H9 (cell line): Measurements from ENCODE around the gene LILRA1. TPM values are rescaled to one million over a fixed set of nuclear protein-coding genes. Genes with fewer than 3 reads are reported as not detected.

ENCODE experiments used
- DNase-seq: peaks from one replicate; pipeline ENCODE4 v3.0.0-alpha.2; 2017
- H2AFZ ChIP-seq: one replicate; pipeline ENCODE4 v1.6.1; 2013; ENCODE audit warnings: mild to moderate bottlenecking, low read length, control low read depth, moderate library complexity
- H2AK5ac ChIP-seq: 2 replicates; pipeline ENCODE4 v1.6.1; 2013; ENCODE audit warnings: low read length, control low read depth, mixed read lengths; ENCODE audit not compliant: insufficient read length
- H2BK120ac ChIP-seq: one replicate; pipeline ENCODE4 v1.6.1; 2013; ENCODE audit warnings: low read depth, mild to moderate bottlenecking, low read length, control low read depth, inconsistent platforms; ENCODE audit not compliant: poor library complexity, severe bottlenecking
- H2BK12ac ChIP-seq: 2 replicates; pipeline ENCODE4 v1.6.1; 2013; ENCODE audit warnings: low read length, control low read depth, mixed read lengths, low read depth; ENCODE audit not compliant: insufficient read length
- H2BK15ac ChIP-seq: 2 replicates; pipeline ENCODE4 v1.6.1; 2013; ENCODE audit warnings: low read depth, low read length, control low read depth
- H2BK20ac ChIP-seq: one replicate; pipeline ENCODE4 v1.6.1; 2013; ENCODE audit warnings: low read depth, mild to moderate bottlenecking, low read length, control low read depth, inconsistent platforms; ENCODE audit not compliant: poor library complexity, severe bottlenecking
- H2BK5ac ChIP-seq: 2 replicates; pipeline ENCODE4 v1.6.1; 2013; ENCODE audit warnings: low read length, control low read depth, mixed read lengths; ENCODE audit not compliant: insufficient read length
- H3K14ac ChIP-seq: 2 replicates; pipeline ENCODE4 v1.6.1; 2013; ENCODE audit warnings: low read length, control low read depth; ENCODE audit not compliant: insufficient read depth
- H3K18ac ChIP-seq: 2 replicates; pipeline ENCODE4 v1.6.1; 2013; ENCODE audit warnings: low read depth, mild to moderate bottlenecking, mixed read lengths, low read length, control low read depth; ENCODE audit not compliant: insufficient read length
- H3K23ac ChIP-seq: 2 replicates; pipeline ENCODE4 v1.6.1; 2013; ENCODE audit warnings: low read length, control low read depth, mixed read lengths, low read depth; ENCODE audit not compliant: insufficient read length
- H3K23me2 ChIP-seq: 2 replicates; pipeline ENCODE4 v1.6.1; 2013; ENCODE audit warnings: low read depth, mild to moderate bottlenecking, mixed read lengths, low read length, control low read depth; ENCODE audit not compliant: insufficient read length, poor library complexity, severe bottlenecking
- H3K27ac ChIP-seq: 2 replicates; pipeline ENCODE4 v1.5.1; 2013; ENCODE audit warnings: low read length, control low read depth, mixed read lengths, low read depth; ENCODE audit not compliant: insufficient read length
- H3K27me3 ChIP-seq: 2 replicates; pipeline ENCODE4 v1.6.1; 2013; ENCODE audit warnings: low read length, control low read depth, inconsistent platforms; ENCODE audit not compliant: insufficient read depth
- H3K4ac ChIP-seq: 2 replicates; pipeline ENCODE4 v1.6.1; 2013; ENCODE audit warnings: low read depth, mild to moderate bottlenecking, control low read depth, inconsistent platforms, low read length, moderate library complexity
- H3K4me1 ChIP-seq: 2 replicates; pipeline ENCODE4 v1.6.1; 2013; ENCODE audit warnings: low read length, control low read depth, inconsistent platforms; ENCODE audit not compliant: insufficient read depth
- H3K4me2 ChIP-seq: 2 replicates; pipeline ENCODE4 v1.6.1; 2013; ENCODE audit warnings: low read length, control low read depth, mixed read lengths; ENCODE audit not compliant: insufficient read length, insufficient read depth
- H3K56ac ChIP-seq: 2 replicates; pipeline ENCODE4 v1.6.1; 2013; ENCODE audit warnings: low read depth, mild to moderate bottlenecking, mixed read lengths, low read length, control low read depth; ENCODE audit not compliant: insufficient read length
- H3K79me1 ChIP-seq: 2 replicates; pipeline ENCODE4 v1.6.1; 2013; ENCODE audit warnings: low read depth, mild to moderate bottlenecking, moderate library complexity, low read length, control low read depth, inconsistent platforms; ENCODE audit not compliant: insufficient read depth, poor library complexity, severe bottlenecking
- H3K79me2 ChIP-seq: 2 replicates; pipeline ENCODE4 v1.6.1; 2013; ENCODE audit warnings: low read length, control low read depth, inconsistent platforms; ENCODE audit not compliant: insufficient read depth
- H3K9ac ChIP-seq: 2 replicates; pipeline ENCODE4 v1.6.1; 2013; ENCODE audit warnings: low read length, control low read depth, mixed read lengths; ENCODE audit not compliant: insufficient read length; ENCODE audit errors: extremely low read depth
- H3K9me3 ChIP-seq: one replicate; pipeline ENCODE4 v1.6.1; 2013; ENCODE audit warnings: low read depth, low read length, inconsistent platforms; ENCODE audit not compliant: control insufficient read depth
- H3T11ph ChIP-seq: one replicate; pipeline ENCODE4 v1.6.1; 2013; ENCODE audit warnings: mild to moderate bottlenecking, low read length, control low read depth, inconsistent platforms
- H4K20me1 ChIP-seq: one replicate; pipeline ENCODE4 v1.6.1; 2013; ENCODE audit not compliant: control insufficient read depth, insufficient read length, insufficient read depth
- H4K5ac ChIP-seq: 2 replicates; pipeline ENCODE4 v1.6.1; 2013; ENCODE audit warnings: low read depth, mild to moderate bottlenecking, mixed read lengths, low read length, control low read depth; ENCODE audit not compliant: insufficient read length
- H4K8ac ChIP-seq: replicated peaks from 2 replicates; pipeline ENCODE4 v1.6.1; 2013; ENCODE audit warnings: low read length, control low read depth, mixed read lengths, low read depth; ENCODE audit not compliant: insufficient read length
- H4K91ac ChIP-seq: 2 replicates; pipeline ENCODE4 v1.6.1; 2013; ENCODE audit warnings: low read depth, mild to moderate bottlenecking, moderate library complexity, mixed read lengths, low read length, control low read depth; ENCODE audit not compliant: insufficient read length
- H3K27ac Mint-ChIP-seq, 3 experiments: 2 replicates in 2 of 3; 3 replicates in 1 of 3; pipeline ENCODE4 v1.8.0; 2020 to 2021; ENCODE audit warnings: mixed read lengths in 3 of 3, mild to moderate bottlenecking in 1 of 3, moderate library complexity in 1 of 3
- H3K27me3 Mint-ChIP-seq: 2 replicates; pipeline ENCODE4 v1.8.0; 2021; ENCODE audit warnings: low read depth, mild to moderate bottlenecking, moderate library complexity, mixed read lengths
- H3K36me3 Mint-ChIP-seq, 3 experiments: 2 replicates in 2 of 3; 3 replicates in 1 of 3; pipeline ENCODE4 v1.8.0; 2020 to 2021; ENCODE audit warnings: low read depth in 3 of 3, mixed read lengths in 3 of 3; ENCODE audit not compliant: insufficient read depth in 1 of 3
- H3K4me1 Mint-ChIP-seq, 2 experiments: 2 replicates each; pipeline ENCODE4 v1.8.0; 2020; ENCODE audit warnings: mixed read lengths in 2 of 2
- H3K4me3 Mint-ChIP-seq, 2 experiments: 2 replicates in 1 of 2; 3 replicates in 1 of 2; pipeline ENCODE4 v1.8.0; 2020 to 2021; ENCODE audit warnings: mild to moderate bottlenecking in 2 of 2, mixed read lengths in 2 of 2, moderate library complexity in 1 of 2
- H3K9me3 Mint-ChIP-seq, 2 experiments: 2 replicates in 1 of 2; 3 replicates in 1 of 2; pipeline ENCODE4 v1.8.0; 2020; ENCODE audit warnings: mild to moderate bottlenecking in 2 of 2, mixed read lengths in 2 of 2, moderate library complexity in 1 of 2
- WGBS: extraction: QIAGEN DNeasy Blood & Tissue Kit; methylation state at CpG from one replicate; pipeline ENCODE4 v1.1.7; 2013; ENCODE audit warnings: missing lambda C conversion rate, low lambda C conversion rate, mixed read lengths; ENCODE audit not compliant: insufficient read length; ENCODE audit errors: extremely low coverage; 5-methylcytosine and 5-hydroxymethylcytosine counted together
- total RNA-seq: library from RNA; stranded (reverse); gene quantifications from 2 replicates; pipeline ENCODE4 v1.2.1, GENCODE V29; 2021
- TF ChIP-seq, protein P1 (sequence below): fragments of 200-600 bp; sonication (generic); conservative IDR thresholded peaks from 3 replicates; pipeline ENCODE4 v1.8.0; 2021; ENCODE audit warnings: antibody characterized with exemption, mild to moderate bottlenecking

LILRA1 gene
- total RNA-seq, 1 experiment from 2014 or later: not detected

- Histone ChIP-seq H3K79me2 (no peaks in the 10 kb centered on the region), H3K14ac (no peak overlapping the region), H3K79me1 (no peaks in the 10 kb centered on the region), H3K9ac (no peak overlapping the region), H3K23ac (no peak overlapping the region), H3K27ac (no peak overlapping the region), H3K23me2 (no peaks in the 10 kb centered on the region), H3K4ac (no peak overlapping the region), H4K20me1 (no peaks in the 10 kb centered on the region), H3T11ph (no peak overlapping the region), H2BK5ac (no peak overlapping the region), H3K27me3 (no peaks in the 10 kb centered on the region), H2BK12ac (no peak overlapping the region), H3K4me2 (no peak overlapping the region), H2BK20ac (no peak overlapping the region), H3K9me3 (peaks cover 85% of the 10 kb centered on the region), H2AFZ (no peak overlapping the region), H4K5ac (no peak overlapping the region), H4K91ac (no peak overlapping the region), H3K56ac (no peak overlapping the region), H4K8ac (no peak overlapping the region), H2BK15ac (no peak overlapping the region), H3K18ac (no peak overlapping the region), H3K4me1 (no peaks in the 10 kb centered on the region), H2AK5ac (no peak overlapping the region), H2BK120ac (no peak overlapping the region)
- no peak overlapping the region for H3K27ac Mint-ChIP-seq
- TF ChIP-seq, protein P1, sequence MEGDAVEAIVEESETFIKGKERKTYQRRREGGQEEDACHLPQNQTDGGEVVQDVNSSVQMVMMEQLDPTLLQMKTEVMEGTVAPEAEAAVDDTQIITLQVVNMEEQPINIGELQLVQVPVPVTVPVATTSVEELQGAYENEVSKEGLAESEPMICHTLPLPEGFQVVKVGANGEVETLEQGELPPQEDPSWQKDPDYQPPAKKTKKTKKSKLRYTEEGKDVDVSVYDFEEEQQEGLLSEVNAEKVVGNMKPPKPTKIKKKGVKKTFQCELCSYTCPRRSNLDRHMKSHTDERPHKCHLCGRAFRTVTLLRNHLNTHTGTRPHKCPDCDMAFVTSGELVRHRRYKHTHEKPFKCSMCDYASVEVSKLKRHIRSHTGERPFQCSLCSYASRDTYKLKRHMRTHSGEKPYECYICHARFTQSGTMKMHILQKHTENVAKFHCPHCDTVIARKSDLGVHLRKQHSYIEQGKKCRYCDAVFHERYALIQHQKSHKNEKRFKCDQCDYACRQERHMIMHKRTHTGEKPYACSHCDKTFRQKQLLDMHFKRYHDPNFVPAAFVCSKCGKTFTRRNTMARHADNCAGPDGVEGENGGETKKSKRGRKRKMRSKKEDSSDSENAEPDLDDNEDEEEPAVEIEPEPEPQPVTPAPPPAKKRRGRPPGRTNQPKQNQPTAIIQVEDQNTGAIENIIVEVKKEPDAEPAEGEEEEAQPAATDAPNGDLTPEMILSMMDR: no peak
- H3K36me3 Mint-ChIP-seq: peaks cover 11 to 28% (median 15%) of the 10 kb centered on the region in 3 experiments
- H3K4me1 Mint-ChIP-seq: no peaks in the 10 kb centered on the region
- WGBS: no CpG with 5 or more reads among the region's 10 CpGs
- DNase-seq: no peak
- peaks cover 2% of the 10 kb centered on the region; the same call in 1 of the 2 replicates for H3K27me3 Mint-ChIP-seq
- no peak overlapping the region for H3K4me3 Mint-ChIP-seq
- peaks cover 82 to 89% of the 10 kb centered on the region in 2 experiments for H3K9me3 Mint-ChIP-seq
Measured at GRCh38 chr19:54554006-54554405, 39.4 kb upstream of the LILRA1 start.
